ENCODE data around the gene STT3B.
A peak's percentile ranks its signal among the peaks of the same experiment; 100 is the strongest.

Gene STT3B

DNA sequence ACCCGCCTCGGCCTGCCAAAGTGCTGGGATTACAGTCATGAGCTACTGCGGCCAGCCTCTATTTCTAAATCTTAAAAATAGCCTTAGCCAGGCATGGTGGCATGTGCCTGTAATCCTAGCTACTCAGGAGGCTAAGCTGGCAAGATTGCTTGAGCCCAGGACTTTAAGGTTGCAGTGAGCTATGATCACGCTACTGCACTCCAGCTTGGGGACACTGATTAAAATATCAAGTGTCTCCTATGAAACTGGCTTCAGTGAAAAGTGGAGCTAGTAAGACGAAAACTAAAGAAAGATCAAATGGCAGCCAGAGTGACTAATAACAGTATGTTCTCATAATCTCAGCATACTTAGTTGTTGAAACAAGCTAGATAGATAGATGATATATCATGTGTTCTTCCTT is 112.5 kb downstream of the STT3B start (continued):
- TF ChIP-seq, protein P1, sequence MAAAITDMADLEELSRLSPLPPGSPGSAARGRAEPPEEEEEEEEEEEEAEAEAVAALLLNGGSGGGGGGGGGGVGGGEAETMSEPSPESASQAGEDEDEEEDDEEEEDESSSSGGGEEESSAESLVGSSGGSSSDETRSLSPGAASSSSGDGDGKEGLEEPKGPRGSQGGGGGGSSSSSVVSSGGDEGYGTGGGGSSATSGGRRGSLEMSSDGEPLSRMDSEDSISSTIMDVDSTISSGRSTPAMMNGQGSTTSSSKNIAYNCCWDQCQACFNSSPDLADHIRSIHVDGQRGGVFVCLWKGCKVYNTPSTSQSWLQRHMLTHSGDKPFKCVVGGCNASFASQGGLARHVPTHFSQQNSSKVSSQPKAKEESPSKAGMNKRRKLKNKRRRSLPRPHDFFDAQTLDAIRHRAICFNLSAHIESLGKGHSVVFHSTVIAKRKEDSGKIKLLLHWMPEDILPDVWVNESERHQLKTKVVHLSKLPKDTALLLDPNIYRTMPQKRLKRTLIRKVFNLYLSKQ (tag by site-specific recombination; IDR thresholded peaks at IDR 0.05; ENCODE audit: borderline replicate concordance) = no peak

DNA sequence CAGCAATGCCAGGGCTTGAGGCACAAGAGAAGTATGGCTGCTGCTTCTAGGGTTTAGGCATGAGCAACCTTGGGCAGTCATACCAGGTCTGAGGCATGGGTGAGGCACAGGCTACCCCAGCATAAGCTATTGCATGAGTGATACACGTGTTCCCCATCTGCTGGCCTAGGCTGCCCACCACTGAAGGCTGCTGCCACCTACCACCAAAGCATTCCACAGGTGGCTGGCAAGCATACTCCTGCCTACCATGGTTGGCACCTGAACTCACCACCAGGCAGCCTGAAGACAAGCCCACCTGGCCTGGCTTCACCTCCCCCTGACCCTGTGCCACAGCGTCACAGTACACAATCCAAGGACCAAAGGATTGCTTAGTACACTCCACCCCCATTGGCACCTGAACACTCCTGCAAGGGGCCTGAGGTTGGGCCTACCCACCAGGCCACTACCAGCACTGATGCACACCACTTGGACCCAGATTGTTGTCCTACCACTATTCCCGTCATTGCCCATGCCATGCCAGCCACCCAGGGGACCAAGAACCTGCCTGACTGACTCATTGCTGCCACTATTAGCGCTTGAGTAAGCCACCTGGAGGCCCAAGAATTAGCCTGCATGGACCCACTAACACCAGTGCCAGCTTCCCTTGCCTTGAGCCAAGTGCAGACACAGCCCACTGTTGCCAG is 115.7 kb downstream of the STT3B start:
- POLR2A ChIA-PET = no interaction called here
- Histone ChIP-seq H3K4me1 (ENCODE audit: control insufficient read depth, insufficient read depth, low read length) (no peaks in the 10 kb centered on the region), H3K27ac (ENCODE audit: extremely low read depth, low read depth, low read length) (no peak overlapping the region), H3K36me3 (ENCODE audit: control insufficient read depth in 2 of 2, insufficient read depth in 1 of 2, low read length in 2 of 2) (peaks cover 0 to 20% of the 10 kb centered on the region in 2 experiments; a peak in 1 of 3 replicates), H3K4me3 (ENCODE audit: low read depth, low read length) (no peak overlapping the region), H3K9me3 (ENCODE audit: control insufficient read depth, insufficient read depth, low read depth, low read length) (no peaks in the 10 kb centered on the region)
- TF ChIP-seq SCRT1 (tag by site-specific recombination; IDR thresholded peaks at IDR 0.05; ENCODE audit: borderline replicate concordance) (peak; percentile 64; the same call in 1 of the 2 replicates), ZSCAN30 (tag by site-specific recombination; IDR thresholded peaks at IDR 0.05) (no peak), SCRT2 (tag by site-specific recombination; IDR thresholded peaks at IDR 0.05) (peak; percentile 71), ZNF266 (tag by site-specific recombination; IDR thresholded peaks at IDR 0.05; ENCODE audit: low read depth) (no peak), ZNF140 (tag by site-specific recombination; IDR thresholded peaks at IDR 0.05) (no peak), ZNF561 (tag by site-specific recombination; IDR thresholded peaks at IDR 0.05; ENCODE audit: borderline replicate concordance) (no peak), ZNF175 (tag by site-specific recombination; IDR thresholded peaks at IDR 0.05) (no peak)
- TF ChIP-seq, protein P2, sequence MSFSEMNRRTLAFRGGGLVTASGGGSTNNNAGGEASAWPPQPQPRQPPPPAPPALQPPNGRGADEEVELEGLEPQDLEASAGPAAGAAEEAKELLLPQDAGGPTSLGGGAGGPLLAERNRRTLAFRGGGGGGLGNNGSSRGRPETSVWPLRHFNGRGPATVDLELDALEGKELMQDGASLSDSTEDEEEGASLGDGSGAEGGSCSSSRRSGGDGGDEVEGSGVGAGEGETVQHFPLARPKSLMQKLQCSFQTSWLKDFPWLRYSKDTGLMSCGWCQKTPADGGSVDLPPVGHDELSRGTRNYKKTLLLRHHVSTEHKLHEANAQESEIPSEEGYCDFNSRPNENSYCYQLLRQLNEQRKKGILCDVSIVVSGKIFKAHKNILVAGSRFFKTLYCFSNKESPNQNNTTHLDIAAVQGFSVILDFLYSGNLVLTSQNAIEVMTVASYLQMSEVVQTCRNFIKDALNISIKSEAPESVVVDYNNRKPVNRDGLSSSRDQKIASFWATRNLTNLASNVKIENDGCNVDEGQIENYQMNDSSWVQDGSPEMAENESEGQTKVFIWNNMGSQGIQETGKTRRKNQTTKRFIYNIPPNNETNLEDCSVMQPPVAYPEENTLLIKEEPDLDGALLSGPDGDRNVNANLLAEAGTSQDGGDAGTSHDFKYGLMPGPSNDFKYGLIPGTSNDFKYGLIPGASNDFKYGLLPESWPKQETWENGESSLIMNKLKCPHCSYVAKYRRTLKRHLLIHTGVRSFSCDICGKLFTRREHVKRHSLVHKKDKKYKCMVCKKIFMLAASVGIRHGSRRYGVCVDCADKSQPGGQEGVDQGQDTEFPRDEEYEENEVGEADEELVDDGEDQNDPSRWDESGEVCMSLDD (tag by site-specific recombination; IDR thresholded peaks at IDR 0.05) = no peak
- TF ChIP-seq, protein P3, sequence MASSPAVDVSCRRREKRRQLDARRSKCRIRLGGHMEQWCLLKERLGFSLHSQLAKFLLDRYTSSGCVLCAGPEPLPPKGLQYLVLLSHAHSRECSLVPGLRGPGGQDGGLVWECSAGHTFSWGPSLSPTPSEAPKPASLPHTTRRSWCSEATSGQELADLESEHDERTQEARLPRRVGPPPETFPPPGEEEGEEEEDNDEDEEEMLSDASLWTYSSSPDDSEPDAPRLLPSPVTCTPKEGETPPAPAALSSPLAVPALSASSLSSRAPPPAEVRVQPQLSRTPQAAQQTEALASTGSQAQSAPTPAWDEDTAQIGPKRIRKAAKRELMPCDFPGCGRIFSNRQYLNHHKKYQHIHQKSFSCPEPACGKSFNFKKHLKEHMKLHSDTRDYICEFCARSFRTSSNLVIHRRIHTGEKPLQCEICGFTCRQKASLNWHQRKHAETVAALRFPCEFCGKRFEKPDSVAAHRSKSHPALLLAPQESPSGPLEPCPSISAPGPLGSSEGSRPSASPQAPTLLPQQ (tag by site-specific recombination; IDR thresholded peaks at IDR 0.05) = no peak
- CTCF ChIA-PET = no interaction called here

DNA sequence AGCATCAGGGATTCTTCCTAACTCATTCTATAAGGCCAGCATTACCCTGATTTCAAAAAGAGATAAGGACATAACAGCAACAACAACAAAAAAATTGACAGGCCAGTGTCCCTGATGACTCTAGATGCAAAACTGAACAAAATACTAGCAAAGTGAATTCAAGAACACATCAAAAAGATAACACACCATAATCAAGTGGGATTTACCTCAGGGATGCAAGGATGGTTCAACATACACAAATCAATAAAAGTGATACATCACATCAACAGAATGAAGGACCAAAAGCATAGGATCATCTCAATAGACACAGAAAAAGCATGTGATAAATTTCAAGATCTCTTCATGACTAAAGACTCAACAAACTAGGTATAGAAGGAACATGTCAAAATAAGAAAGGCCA is 119.6 kb downstream of the STT3B start:
- CTCF ChIA-PET = no interaction called here
- Histone ChIP-seq H3K9me3 (ENCODE audit: control insufficient read depth, insufficient read depth, low read depth, low read length) (no peaks in the 10 kb centered on the region), H3K36me3 (ENCODE audit: control insufficient read depth in 2 of 2, insufficient read depth in 1 of 2, low read length in 2 of 2) (peaks cover 0 to 13% of the 10 kb centered on the region in 2 experiments; a peak in 1 of 3 replicates), H3K4me3 (ENCODE audit: low read depth, low read length) (no peak overlapping the region), H3K27ac (ENCODE audit: extremely low read depth, low read depth, low read length) (no peak overlapping the region), H3K4me1 (ENCODE audit: control insufficient read depth, insufficient read depth, low read length) (no peaks in the 10 kb centered on the region)
- POLR2A ChIA-PET = no interaction called here
- TF ChIP-seq ZSCAN16 (tag by site-specific recombination; IDR thresholded peaks at IDR 0.05) (no peak), ZNF157 (tag by site-specific recombination; IDR thresholded peaks at IDR 0.05) (no peak), ZNF37A (tag by site-specific recombination; IDR thresholded peaks at IDR 0.05) (no peak), ZNF404 (tag by site-specific recombination; IDR thresholded peaks at IDR 0.05) (no peak), ZNF560 (tag by site-specific recombination; IDR thresholded peaks at IDR 0.05; ENCODE audit: borderline replicate concordance) (no peak), ZNF610 (tag by site-specific recombination; IDR thresholded peaks at IDR 0.05; ENCODE audit: borderline replicate concordance) (no peak), ZNF184 (tag by site-specific recombination; IDR thresholded peaks at IDR 0.05) (no peak), ZNF548 (tag by site-specific recombination; IDR thresholded peaks at IDR 0.05) (no peak)
- TF ChIP-seq, protein P4, sequence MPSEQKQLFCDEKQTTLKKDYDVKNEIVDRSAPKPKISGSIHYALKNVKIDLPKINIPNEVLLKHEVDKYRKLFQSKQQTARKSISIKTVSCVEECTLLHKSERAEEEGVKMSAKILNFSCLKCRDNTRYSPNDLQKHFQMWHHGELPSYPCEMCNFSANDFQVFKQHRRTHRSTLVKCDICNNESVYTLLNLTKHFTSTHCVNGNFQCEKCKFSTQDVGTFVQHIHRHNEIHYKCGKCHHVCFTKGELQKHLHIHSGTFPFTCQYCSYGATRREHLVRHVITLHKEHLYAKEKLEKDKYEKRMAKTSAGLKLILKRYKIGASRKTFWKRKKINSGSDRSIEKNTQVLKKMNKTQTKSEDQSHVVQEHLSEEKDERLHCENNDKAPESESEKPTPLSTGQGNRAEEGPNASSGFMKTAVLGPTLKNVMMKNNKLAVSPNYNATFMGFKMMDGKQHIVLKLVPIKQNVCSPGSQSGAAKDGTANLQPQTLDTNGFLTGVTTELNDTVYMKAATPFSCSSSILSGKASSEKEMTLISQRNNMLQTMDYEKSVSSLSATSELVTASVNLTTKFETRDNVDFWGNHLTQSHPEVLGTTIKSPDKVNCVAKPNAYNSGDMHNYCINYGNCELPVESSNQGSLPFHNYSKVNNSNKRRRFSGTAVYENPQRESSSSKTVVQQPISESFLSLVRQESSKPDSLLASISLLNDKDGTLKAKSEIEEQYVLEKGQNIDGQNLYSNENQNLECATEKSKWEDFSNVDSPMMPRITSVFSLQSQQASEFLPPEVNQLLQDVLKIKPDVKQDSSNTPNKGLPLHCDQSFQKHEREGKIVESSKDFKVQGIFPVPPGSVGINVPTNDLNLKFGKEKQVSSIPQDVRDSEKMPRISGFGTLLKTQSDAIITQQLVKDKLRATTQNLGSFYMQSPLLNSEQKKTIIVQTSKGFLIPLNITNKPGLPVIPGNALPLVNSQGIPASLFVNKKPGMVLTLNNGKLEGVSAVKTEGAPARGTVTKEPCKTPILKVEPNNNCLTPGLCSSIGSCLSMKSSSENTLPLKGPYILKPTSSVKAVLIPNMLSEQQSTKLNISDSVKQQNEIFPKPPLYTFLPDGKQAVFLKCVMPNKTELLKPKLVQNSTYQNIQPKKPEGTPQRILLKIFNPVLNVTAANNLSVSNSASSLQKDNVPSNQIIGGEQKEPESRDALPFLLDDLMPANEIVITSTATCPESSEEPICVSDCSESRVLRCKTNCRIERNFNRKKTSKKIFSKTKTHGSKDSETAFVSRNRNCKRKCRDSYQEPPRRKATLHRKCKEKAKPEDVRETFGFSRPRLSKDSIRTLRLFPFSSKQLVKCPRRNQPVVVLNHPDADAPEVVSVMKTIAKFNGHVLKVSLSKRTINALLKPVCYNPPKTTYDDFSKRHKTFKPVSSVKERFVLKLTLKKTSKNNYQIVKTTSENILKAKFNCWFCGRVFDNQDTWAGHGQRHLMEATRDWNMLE (tag by site-specific recombination; conservative IDR thresholded peaks at IDR 0.05; ENCODE audit: low read depth) = no peak
- TF ChIP-seq, protein P5, sequence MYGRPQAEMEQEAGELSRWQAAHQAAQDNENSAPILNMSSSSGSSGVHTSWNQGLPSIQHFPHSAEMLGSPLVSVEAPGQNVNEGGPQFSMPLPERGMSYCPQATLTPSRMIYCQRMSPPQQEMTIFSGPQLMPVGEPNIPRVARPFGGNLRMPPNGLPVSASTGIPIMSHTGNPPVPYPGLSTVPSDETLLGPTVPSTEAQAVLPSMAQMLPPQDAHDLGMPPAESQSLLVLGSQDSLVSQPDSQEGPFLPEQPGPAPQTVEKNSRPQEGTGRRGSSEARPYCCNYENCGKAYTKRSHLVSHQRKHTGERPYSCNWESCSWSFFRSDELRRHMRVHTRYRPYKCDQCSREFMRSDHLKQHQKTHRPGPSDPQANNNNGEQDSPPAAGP (tag by site-specific recombination; IDR thresholded peaks at IDR 0.05) = no peak

All from HEK293 (cell line).